NCI-H2081 treated with DMSO at 0.1 percent for 48 hours (cell line): Measurements from ENCODE around the gene EZR.

Experiments
- DNase-seq: peaks from one replicate; lab custom pipeline; 2025; lab: John Stamatoyannopoulos, UW

EZR gene

DNA sequence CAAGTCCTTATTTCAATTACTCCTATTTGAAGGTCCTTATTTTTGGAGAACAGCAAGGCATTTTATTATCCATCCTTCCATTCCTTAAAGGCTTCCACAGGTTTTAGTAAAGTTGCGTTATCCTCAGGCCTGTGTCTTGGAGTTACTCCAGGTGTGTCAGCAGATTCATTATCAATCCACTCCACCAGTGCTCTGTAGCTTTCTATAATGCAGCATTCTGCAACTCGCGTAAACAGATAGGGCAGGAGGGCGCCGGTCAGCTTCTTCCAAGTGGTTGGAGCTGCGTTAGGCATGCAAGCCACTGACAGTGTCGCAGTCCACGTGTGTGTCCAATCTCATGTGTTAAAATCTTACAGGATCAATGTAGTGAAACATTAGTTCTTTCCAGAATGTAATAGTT lies 93.5 kb downstream of the EZR start:
- DNase-seq = no peak

DNA sequence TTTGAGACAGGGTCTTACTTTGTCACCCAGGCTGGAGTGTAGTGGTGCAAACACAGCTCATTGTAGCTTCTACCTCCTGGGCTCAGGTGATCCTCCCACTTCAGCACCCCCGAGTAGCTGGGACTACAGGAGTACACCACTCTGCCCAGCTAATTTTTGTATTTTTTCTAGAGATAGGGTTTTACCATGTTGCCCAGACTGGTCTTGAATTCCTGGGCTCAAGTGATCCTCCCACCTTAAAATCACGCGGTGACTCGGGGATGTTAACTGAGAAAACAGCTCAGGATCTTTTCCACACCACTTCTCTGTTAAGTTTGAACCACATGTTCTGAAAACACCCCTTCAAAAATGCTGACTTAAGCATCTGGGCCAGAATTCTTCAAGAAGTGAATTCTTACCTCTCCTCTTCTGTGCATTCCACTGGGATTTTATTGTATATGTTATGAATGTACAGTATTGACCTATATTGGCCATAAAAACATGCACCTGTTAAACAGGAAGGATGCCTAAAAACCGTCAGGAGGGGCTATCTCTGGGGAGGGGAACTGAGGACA lies 96.9 kb downstream of the EZR start:
- no peak for DNase-seq

DNA sequence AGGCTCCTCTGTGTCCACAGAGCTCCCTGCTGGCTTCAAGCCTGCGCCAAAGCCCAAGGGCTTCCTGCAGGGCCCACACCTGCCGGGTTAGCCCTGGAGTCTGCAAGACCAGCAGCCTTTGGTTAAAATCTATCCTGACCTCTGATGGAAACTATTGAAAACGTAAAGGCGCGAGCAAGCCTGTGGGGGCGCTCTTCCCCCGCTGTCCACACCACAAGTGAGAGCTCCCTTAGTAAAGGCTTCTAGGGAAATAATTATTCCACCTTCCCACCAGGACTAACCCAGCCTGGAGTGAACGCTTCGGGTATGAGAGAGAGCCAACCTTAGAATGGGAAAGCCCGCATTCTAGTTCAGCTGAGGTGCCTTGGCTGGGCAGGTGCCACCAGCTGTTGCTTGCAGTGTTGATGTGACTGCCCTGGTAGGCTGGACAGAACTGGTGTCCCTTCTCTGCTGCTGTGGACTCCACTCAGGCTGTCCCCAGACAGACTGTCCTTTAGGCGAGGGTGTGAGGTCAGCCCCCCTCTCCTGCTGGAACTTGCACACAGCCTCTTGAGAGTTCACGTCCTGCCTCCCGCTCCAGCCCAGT lies 100.6 kb downstream of the EZR start:
- DNase-seq = no peak

DNA sequence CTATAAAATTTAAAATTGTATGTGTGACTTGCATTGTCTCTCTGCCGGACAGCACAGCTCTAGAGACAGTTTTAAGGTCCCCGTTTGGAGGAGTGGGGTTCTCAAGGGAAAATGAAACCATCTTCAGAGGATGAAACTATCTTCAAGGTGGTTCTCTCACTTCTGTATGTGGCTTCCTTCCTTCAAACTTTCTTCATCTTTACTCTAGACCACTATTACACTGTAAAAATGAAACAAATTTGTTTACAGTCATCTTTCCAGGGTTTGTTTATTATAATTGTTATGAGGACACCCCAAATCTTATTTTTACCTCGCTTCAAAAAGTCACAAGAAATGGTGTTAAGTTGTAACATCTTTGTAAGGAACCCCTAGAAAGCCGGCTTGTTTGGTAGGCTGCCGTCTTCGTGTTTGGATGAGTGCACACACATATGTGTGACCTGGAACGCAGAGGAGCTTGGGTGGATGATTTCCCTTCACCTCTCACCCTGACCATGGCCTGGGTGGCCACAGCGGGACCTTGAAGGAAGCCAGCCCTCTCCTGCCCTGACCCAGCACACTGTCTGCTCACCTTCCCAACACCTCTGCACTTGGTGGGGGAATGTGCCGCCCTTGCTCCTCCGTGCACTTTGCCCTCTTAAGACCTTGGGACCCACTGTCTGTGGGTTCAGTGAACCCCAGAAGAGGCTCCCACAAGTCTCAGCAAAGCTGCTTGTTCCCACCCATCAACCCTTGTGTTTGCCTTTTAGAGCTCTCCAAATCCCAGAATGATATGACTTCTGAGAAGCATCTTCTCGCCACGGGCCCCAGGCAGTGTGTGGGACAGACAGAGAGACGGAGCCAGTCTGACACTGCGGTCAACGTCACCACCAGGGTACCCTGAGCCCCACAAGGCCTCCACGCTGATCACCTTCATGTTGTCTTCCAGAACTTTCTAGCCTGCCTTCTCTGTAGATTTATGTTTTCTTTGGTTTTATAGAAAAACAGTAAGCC lies 101.5 kb downstream of the EZR start:
- no peak for DNase-seq
